Activated CD8-positive, alpha-beta memory T cell treated with anti-CD3 and anti-CD28 coated beads for 36 hours (primary cell): Measurements from ENCODE around the gene LRRC61. TPM values are rescaled to one million over a fixed set of nuclear protein-coding genes. Genes with fewer than 3 reads are reported as not detected.

Source experiments
- CTCF ChIA-PET: fragments of 350-600 bp; sonication (Branson Sonifier 250); formaldehyde crosslinking; loops from one replicate; lab custom pipeline; 2021; ENCODE audit warnings: antibody characterized with exemption; lab: Charles Lee
- POLR2A ChIA-PET: fragments of 350-600 bp; sonication (Branson Sonifier 250); formaldehyde crosslinking; loops from one replicate; lab custom pipeline; 2021; ENCODE audit warnings: antibody characterized with exemption; lab: Charles Lee
- total RNA-seq, 2 experiments: library from RNA; stranded (reverse); gene quantifications; one replicate each; pipeline ENCODE4 v1.2.3, GENCODE V29; 2021

The LRRC61 gene
- total RNA-seq, 2 experiments from 2014 or later: 27.3 to 27.4 TPM

DNA sequence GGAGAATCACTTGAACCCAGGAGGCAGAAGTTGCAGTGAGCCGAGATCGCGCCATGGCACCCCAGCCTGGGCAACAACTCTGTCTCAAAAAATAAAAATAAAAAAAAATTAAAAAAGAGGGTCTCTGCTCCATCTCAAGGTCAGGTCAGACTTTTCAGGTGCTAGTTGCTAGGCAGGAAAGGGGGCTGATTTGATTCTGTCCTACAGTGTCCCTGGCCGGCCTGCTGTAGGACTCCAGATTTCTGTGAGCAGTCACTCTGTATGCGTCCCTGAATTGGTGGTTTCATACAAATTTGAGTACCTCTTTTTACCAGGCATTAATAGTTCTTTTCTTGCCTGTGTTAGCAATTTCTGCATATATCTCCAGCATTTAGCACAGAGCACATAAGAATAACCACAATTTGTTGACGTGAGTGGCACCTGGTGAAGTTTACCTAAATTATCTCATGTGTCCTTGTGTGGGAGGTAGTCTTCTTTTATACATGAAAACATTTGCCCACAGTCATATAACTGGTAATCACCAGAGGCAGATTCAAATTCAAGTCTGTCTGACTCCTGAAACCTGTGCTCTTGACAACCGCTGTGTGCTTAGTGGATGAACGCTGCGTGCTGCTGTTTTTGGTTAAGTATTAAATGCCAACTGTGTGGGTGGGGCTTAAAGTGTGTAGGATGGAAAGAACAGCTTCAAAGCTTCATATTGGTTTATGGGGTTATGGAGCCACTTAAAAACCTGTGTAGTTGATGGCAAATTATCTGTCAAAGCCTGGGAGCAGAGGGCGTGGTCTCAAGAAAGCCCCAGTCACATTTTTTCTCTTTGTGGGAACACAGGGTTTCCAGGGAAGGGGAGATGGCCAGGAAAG lies 52.7 kb downstream of the LRRC61 start:
- CTCF ChIA-PET: no interaction called here
- POLR2A ChIA-PET: interaction anchor here (0.7 kb wide), 1 partner anchor 20 kb away, joined by 3 read pairs; no protein-coding TSS in a partner anchor

DNA sequence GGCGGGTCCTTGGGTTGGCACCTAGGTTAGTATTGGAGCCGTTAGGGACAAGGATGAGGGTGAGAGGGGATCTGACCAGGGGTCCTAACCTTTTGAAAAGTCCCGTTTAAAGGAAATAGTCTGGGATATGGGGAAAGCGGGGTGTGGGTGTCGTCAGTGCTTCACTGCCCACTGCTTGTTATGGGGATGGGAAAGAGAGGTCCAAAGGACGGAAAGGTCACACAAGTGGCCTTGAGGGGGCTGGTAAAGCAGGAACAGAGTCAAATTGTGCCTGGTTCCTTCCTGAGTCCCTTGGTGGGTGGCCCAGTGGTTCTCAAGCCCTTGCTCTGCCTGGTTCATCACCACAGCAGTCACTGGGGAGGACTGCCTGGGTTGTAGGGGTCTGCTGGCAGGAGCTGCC lies 53.4 kb downstream of the LRRC61 start:
- ChIA-PET POLR2A (no interaction called here), CTCF (no interaction called here)

DNA sequence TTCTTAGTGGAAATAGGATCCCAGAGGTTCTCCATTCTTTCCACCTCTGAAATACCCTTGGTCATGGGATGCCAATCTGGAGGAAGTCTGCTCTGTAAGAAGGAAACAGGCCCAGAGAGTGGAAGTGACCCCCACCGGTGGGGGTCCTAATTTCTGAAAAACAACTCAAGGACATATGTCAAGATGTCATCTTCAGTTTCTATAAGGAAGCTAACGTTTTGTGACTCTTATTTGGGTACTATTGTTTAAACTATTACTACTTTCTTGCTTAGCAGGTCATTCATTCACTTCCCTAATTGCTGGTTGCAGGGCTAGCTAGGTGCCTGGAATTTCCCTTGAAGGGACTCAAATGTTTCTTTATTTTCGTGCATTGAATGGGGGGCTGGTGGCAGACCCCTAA lies 54.0 kb downstream of the LRRC61 start:
- ChIA-PET POLR2A (interaction anchor here (0.6 kb wide), 1 partner anchor 153 kb away, joined by 3 read pairs; no protein-coding TSS in a partner anchor), CTCF (interaction anchor here (1.1 to 1.6 kb wide), 2 partner anchors 9 to 24 kb away, joined by 3 to 5 read pairs; partner anchors contain the start of gene REPIN1)

DNA sequence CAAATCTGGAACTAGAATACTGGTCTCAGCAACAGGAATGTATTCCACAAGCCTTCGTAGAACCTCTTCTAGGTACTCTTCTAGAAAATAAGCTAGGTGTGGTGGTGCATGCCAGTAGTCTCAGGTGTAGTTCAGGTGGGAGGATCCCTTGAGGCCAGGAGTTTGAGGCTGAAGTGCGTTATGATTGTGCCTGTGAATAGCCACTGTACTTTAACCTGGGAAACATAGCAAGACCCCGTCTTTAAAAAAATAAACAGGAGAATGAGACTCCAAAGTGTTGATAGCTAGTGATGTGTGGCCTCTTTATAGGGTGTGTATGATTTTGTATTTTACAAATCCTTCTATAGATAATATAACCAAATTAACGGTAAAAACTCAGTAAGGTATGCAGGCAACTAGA lies 54.5 kb downstream of the LRRC61 start:
- POLR2A ChIA-PET: interaction anchor here (0.6 to 1.4 kb wide), 3 partner anchors 8 to 152 kb away, joined by 3 to 5 read pairs (median 3); no protein-coding TSS in a partner anchor

DNA sequence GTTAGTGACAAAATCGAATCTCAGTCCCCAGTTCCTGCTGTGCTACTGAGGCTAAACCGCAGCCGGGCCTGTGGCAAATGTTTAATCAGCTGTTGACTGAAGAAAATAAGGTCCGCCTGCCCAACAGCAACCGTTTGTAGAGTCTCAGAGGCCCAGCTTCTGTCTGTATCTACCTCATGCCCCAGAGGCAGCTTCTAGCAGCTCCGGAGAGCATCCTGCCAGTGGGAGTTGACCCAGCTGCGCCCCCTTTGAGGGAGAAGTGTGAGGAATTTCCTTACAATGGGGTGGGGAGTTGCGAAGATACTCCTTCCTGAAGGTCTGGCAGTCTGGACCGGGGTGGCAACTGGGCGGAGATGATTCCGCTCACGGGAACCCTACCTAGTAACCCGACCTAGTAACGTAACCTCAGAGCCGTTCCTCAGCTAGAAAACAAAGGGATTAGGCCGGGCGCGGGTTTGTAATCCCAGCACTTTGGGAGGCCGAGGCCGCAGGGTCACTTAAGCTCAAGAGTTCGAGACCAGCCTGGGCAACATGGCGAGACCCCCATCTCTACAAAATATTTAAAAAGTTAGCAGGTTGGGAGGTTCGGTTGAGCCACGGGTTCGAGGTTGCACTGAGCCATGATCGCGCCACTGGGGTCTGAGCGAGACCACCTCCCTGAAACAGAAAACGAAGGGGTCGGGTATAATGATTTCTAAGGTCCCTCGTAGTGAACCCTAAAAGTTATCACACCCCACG lies 55.1 kb downstream of the LRRC61 start:
- CTCF ChIA-PET: interaction anchor here (1.1 to 1.6 kb wide), 3 partner anchors 10 to 23 kb away, joined by 3 to 10 read pairs (median 5); partner anchors contain the start of gene REPIN1

More for the DNA sequence above, 54.5 kb downstream of the LRRC61 start:
- CTCF ChIA-PET: interaction anchor here (1.1 to 1.6 kb wide), 3 partner anchors 9 to 24 kb away, joined by 3 to 10 read pairs (median 5); partner anchors contain the start of gene REPIN1

DNA sequence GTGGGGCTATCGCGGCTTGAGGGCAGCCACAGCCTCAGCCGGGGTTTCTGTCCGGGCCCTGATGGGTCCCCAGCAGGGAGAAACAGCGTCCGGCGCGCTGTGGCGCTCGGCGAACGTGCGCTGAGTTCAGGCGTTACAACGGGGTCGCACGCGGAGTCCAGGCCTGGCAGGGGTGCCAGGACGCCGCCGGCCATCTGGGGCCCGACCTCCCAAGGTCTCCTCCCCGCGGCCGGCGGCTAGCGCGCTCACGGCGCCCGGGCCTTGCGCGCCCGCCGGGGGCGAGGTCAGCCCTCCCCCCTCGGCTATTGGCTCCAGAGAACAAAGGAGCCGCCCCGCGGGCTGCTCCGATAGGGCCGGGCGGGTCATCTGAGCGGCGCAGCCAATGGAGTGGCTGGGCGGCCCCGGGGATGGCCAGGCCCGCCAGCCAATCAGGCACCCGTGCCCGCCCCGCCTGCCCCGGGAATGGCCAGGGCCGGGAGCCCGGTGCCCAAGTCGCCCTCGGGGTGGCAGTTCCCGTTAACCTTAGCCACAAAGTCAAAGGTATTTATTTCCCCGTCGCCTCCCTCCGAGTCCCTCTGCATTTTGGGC lies 55.8 kb downstream of the LRRC61 start, which contains the start of gene ZNF775:
TSS of gene ZNF775 (plus strand) at position 478 of the 588 bp plus-strand sequence. CDS start 9,141 bp downstream, outside the sequence.
- ChIA-PET POLR2A (interaction anchor here (1.4 kb wide), 1 partner anchor 9 kb away, joined by 5 read pairs; no protein-coding TSS in a partner anchor), CTCF (interaction anchor here (1.4 to 1.6 kb wide), 2 partner anchors 22 to 23 kb away, joined by 3 to 10 read pairs; no protein-coding TSS in a partner anchor)

More for the DNA sequence above, 55.1 kb downstream of the LRRC61 start:
- POLR2A ChIA-PET: interaction anchor here (1.0 to 1.4 kb wide), 2 partner anchors 9 to 28 kb away, joined by 3 to 5 read pairs; no protein-coding TSS in a partner anchor

DNA sequence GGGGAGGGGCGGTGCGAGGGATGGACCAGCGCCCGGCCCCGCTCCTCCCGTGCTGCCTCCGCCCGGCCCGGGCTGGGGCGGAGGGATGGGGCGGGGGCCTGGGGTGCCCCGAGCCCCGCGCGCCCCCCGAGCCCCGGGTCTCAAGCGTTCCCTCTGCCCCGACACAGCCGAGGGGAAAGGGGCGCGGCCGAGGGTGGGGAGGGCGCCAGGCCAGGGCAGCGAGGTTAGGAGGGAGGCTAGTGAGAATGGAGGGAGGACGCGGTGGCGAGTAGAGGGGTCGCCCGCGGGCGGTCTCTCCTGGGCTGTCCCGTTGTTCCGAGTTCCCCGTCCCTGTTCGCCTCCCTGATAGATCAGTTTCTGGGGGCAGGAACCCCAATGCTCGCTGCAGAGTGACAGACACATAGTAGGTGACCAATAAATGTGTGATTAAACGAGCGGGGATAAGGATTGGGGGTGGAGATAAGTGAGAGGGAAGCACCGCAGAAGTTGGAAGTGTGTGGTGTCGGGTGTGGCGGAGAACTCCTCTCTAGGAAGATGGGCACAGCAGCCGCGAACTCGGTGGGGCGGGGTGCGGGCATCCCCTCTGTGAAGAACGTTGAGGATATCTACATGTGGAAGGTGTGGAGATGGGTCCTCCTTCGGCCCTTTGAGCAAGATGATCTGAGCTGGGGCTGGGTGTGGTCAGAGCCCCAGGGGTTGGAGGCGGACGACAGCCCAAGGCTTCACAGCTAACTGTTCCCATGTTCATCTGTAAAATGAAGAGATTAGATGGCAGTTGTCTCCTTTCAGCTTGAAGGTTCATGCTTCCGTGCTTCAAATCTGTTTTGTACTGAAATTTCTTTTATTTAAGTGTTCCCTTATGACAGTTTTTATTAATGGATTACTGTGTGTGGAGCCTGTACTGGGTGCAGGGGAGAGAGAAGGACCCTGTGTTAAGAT lies 56.6 kb downstream of the LRRC61 start:
- POLR2A ChIA-PET: interaction anchor here (1.0 kb wide), 1 partner anchor 10 kb away, joined by 3 read pairs; no protein-coding TSS in a partner anchor
- CTCF ChIA-PET: interaction anchor here (0.9 kb wide), 1 partner anchor 25 kb away, joined by 3 read pairs; no protein-coding TSS in a partner anchor

DNA sequence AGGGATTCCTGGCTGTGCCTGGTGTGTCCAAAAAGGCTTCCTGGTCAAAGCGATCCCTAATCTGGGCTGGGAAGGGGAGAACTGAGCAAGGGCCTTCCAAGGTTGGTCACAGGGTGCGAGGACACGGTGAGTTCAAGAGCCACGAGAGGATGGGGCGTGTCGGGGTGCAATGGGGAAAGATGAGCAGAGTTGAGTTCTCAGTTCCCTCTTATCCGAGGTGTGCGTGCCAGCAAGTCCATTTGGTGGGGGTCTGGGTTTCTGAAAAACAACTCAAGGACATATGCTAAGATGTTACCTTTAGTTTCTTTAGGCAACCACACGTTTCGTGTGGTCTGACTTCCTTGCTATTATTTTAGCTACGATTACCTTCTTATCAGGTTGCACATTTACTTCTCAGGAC lies 57.3 kb downstream of the LRRC61 start:
- ChIA-PET CTCF (interaction anchor here (0.6 to 0.9 kb wide), 2 partner anchors 24 to 63 kb away, joined by 3 to 4 read pairs; no protein-coding TSS in a partner anchor), POLR2A (interaction anchor here (1.0 kb wide), 1 partner anchor 11 kb away, joined by 3 read pairs; no protein-coding TSS in a partner anchor)

DNA sequence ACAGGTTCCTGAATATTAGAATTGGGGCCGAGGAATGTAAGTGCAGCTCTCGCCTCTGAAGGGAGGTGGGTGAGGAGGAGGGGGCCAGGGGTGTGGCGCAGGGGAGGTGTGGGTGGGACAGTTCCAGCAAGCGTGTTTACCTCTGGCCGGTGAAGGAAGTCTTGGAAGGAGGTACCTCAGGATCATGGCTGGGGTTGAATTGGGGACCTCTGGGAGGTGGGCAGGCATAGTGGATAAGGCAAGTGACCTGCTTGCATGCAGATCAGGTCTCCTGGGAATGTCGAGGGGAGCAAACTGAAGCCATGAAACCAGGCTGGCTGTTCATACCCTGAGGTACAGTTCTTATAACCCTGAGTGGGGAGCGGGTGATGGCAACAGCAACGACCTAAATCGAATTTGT lies 57.9 kb downstream of the LRRC61 start:
- POLR2A ChIA-PET: no interaction called here
- CTCF ChIA-PET: interaction anchor here (0.6 kb wide), 1 partner anchor 63 kb away, joined by 4 read pairs; no protein-coding TSS in a partner anchor

DNA sequence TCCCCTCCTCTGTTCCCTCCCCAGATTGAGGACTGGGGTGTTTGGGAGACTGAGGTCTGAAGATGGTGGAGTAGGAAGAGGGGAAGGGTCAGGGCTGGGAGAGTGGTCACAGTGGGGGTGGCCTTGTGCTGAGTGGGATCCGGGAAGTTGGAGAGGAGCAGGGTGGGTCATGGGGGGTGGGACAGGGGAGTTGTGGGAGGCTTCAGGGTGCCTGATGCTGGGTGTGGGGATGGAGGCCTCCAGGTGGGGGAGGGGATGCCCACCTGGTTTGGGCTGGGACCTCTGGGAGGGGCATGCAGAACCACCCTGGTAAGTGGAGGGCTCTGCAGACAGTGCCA lies 58.6 kb downstream of the LRRC61 start:
- ChIA-PET POLR2A (interaction anchor here (0.6 kb wide), 1 partner anchor 21 kb away, joined by 4 read pairs; no protein-coding TSS in a partner anchor), CTCF (no interaction called here)

DNA sequence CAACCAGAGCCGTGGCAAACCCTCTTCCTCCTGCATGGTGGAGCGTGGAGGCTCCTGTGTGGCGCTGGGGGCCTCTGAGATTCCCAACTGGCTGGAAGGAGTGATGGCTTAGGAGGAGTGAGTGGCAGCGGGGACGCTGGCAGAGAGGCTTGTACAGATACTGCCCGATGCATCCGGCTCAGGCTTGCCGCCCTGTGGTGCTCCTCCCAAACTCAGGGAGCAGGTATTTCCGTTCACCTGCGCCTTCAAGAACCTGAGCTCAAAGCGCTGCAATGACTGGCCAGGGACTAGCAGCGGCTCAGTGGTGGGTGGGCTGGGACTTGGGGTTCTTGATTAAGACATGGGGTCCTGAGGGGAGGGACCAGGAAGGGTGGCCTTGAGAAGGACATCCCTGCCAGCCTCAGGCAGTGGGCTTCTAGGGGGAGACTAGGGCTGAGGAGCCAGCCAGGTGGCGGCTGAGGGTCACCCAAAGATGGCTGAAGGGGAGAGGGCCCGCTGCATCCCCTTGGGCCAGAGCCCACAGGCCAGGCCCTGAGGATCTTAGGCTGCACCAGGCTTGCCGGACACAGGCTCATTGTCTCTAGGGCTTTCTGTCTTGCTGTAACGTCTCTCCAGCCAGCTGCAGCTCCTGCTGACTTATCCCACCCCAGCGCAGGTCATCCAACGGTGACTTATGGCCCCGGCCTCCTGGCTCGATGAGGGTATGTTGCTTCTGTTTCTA lies 59.1 kb downstream of the LRRC61 start:
- CTCF ChIA-PET: no interaction called here
- POLR2A ChIA-PET: interaction anchor here (0.6 kb wide), 1 partner anchor 20 kb away, joined by 4 read pairs; no protein-coding TSS in a partner anchor

DNA sequence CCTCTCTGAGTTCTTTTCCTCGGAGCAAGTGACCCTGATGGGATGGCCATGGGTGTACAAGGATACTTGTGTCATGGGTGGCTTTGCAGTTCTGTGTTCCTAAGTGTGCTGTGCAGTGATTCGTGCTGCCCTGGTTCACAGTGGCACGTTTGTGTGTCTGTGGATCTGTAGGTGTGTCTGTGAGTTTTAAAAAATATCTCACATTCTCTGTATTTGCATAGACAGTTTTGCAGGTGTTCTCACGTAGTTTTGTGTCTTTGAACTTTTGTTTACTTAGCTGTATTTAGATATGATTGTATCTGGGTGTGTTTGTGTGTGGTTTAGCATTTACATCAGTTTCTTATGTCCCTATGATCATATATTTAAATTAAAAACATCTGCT lies 59.7 kb downstream of the LRRC61 start:
- CTCF ChIA-PET: no interaction called here
- POLR2A ChIA-PET: no interaction called here

DNA sequence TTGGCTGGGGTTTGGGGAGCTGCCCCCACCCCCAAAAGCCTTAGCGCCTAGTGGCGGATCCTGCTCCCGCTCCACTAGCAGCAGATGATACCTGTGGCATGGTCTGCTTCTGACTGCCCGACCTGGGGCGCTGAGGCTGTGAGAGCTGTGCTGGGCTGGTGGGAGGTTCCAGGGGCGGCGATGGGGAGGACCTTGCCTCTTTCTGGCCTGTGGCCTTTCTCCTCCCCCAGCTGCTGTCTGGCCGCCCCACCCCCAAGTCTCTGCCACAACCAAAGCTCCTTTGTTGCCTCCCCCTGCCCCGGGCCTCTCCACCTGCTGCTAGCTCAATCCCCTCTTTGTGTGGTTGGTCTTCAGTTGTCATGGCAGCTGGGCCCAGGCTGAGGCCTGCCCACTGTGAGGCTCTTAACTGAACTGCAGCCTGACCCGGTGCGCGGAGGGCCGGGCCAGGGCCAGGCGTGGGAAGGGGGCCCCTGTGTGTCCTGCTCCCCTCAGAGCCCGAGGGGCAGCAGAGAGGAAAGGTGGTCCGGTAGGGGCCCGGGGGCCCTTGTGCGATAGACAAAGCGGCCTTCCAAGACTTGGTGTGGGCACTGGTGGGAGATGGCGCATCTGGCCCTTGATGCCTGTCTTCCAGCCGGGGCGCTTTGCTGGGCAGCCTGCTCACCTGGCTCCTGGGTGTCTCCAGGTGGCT lies 60.7 kb downstream of the LRRC61 start:
- POLR2A ChIA-PET: no interaction called here
- CTCF ChIA-PET: interaction anchor here (0.8 kb wide), 1 partner anchor 20 kb away, joined by 3 read pairs; no protein-coding TSS in a partner anchor

DNA sequence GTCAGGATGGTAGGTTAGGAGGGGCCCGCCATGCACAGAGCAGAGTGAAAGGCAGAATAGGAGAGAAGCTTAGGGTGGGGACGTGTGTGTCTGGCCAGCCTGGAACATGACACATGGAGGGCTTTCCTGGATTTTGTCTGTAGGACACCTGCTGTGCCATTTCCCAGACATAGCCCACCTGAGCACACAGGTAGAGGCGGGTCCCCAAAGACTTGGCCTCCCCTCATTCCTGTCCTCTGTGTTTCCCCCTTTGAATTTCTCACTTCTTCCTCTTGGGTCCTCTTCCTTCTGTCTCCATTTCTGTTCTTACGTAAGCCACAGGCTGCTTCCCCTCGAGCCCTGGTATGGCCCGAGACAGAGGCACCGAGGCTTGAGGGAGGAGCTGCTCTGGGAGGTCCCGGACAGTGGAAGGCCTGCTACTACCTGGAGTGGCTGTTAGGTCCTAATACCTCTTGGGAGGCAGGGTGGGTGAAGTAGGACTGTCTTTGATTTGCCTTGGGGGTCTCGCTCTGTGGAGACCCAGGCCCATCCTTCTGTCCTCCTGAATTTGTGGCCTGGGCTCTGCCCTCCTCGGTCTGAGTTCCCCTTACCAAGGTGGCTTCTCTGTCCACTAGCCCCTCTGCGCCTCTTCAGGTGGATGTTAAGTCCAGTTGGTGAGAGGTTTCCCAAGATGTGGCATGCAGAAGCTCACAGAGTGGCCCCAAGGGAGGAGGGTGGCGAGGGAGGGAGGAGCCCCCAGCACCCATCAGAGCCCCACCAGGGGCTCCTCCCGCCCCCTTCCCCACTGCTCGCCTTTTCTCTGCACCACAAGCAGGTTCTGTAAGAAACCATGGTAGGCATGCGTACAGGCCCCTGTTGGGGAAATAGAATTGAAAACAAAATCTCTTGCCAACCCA lies 61.5 kb downstream of the LRRC61 start:
- POLR2A ChIA-PET: no interaction called here
- CTCF ChIA-PET: interaction anchor here (0.8 kb wide), 1 partner anchor 19 kb away, joined by 3 read pairs; no protein-coding TSS in a partner anchor

DNA sequence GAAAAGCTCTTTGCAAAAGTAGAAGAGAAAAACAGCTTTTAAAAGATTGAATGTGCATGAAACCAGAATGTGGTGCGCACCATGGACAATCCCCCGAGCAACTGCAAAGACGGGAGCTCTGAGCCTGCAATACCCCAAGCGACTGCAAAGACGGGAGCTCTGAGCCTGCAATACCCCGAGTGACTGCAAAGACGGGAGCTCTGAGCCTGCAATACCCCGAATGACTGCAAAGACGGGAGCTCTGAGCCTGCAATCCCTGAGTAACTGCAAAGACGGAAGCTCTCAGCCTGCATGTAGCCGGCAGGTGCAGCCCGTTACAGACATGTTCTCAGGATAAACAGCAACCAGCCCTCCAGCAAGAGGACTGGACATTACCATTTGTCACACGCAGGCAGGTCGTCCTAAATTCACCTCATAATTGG lies 62.2 kb downstream of the LRRC61 start:
- CTCF ChIA-PET: no interaction called here
- POLR2A ChIA-PET: no interaction called here
